ENCODE data around the gene SEMA6A. TPM values are rescaled to one million over a fixed set of nuclear protein-coding genes. Genes with fewer than 3 reads are reported as not detected.

SEMA6A gene
- total and polyA plus RNA-seq, 8 donors: 8.9 to 24.5 (median 14.1) TPM

DNA sequence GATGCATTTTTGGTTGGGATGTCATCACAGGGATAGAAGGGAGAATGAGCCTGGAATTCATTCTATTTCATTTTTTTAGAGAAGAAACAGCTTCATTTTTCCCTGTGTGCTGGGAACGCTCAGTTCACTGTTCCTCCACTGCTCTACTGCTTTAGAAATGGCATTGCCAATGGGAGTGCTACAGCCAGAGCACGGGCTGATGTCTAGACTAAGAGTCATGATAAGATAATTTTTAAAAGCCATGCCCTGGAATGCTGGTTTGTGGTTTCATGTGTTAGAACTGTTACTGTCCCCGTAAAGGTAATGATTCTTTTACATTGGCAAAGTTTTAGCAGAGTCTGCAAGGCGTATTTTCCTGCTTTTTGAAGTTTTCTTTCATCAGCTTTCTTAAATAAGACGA lies 119.6 kb downstream of the SEMA6A start:
- no peaks in the 10 kb centered on the region for H3K36me3 ChIP-seq
- no peaks in the 10 kb centered on the region for H3K9me3 ChIP-seq
- FAIRE-seq (no peak), DNase-seq (no peak), ATAC-seq (peak in 1 of 4 donors; percentile 40)
- WGBS, 2 donors: 83 to 84% methylated on average over 5 of the region's 5 CpGs
- no peaks in the 10 kb centered on the region for H3K27me3 ChIP-seq
- H3K27ac ChIP-seq: no peak overlapping the region
- H3K4me1 ChIP-seq: no peaks in the 10 kb centered on the region
- TF ChIP-seq, protein P1, sequence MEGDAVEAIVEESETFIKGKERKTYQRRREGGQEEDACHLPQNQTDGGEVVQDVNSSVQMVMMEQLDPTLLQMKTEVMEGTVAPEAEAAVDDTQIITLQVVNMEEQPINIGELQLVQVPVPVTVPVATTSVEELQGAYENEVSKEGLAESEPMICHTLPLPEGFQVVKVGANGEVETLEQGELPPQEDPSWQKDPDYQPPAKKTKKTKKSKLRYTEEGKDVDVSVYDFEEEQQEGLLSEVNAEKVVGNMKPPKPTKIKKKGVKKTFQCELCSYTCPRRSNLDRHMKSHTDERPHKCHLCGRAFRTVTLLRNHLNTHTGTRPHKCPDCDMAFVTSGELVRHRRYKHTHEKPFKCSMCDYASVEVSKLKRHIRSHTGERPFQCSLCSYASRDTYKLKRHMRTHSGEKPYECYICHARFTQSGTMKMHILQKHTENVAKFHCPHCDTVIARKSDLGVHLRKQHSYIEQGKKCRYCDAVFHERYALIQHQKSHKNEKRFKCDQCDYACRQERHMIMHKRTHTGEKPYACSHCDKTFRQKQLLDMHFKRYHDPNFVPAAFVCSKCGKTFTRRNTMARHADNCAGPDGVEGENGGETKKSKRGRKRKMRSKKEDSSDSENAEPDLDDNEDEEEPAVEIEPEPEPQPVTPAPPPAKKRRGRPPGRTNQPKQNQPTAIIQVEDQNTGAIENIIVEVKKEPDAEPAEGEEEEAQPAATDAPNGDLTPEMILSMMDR (IDR thresholded peaks at IDR 0.05): no peak
- H3K4me3 ChIP-seq: no peak overlapping the region
- intact Hi-C loops (cut with DNase I): no loop called here

DNA sequence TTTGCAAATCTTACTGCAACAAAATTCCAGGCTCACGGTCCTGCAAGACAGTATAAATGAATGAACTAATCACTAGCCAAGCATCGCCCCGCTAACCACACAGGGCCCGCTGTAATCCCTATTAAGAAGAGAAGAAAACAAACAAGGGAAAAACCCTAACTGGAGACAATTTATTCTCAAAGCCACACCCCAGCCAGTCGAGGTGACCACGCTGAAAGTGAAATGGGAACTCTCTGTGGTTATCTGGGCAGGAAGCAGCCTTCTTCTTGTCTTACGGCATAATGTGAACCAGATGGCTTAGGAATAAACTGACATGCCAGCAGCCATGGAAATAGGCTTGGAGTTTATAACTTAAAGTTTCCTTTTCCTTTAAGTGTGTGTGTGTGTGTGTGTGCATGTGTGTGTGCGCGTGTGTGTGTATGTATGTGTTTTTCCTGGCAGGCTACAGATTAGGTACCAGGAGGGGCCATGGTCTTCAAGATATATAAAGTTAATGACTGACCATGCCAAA lies 120.2 kb downstream of the SEMA6A start:
- H3K4me1 ChIP-seq: no peaks in the 10 kb centered on the region
- TF ChIP-seq, protein P1 (IDR thresholded peaks at IDR 0.05): no peak
- ATAC-seq: peak in 3 of 4 donors; percentile 31 to 63 (median 53)
- no peaks in the 10 kb centered on the region for H3K27me3 ChIP-seq
- no peak for DNase-seq
- no peak overlapping the region for H3K27ac ChIP-seq
- intact Hi-C loops (cut with DNase I): no loop called here
- FAIRE-seq: no peak
- H3K4me3 ChIP-seq: no peak overlapping the region
- H3K36me3 ChIP-seq: no peaks in the 10 kb centered on the region
- 65 to 66% methylated on average over 9 of the region's 9 CpGs for WGBS, 2 donors
- no peaks in the 10 kb centered on the region for H3K9me3 ChIP-seq

DNA sequence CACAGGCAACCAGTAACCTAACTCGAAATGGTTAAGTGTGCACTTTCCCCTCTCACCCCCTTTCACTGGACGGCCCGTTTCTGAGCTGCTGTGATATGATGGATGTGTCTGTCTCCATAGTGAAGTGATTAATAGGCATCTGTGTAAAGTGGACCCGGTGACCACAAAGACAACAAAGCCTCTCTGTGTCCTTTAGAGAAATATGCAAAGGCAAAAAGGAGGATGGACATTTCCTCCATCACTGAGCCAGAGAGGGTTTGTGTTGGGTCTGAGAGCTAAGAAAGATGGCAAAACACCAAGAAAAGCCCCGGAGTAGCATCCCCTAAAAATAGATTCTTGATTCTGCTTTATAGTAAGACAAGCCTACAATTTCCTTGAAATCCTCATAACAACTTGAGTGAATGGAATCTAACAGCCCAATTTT lies 120.6 kb downstream of the SEMA6A start:
- intact Hi-C loops (cut with DNase I): no loop called here
- Histone ChIP-seq H3K4me3 (no peak overlapping the region), H3K9me3 (no peaks in the 10 kb centered on the region), H3K27me3 (no peaks in the 10 kb centered on the region), H3K4me1 (no peaks in the 10 kb centered on the region), H3K27ac (no peak overlapping the region), H3K36me3 (no peaks in the 10 kb centered on the region)
- ATAC-seq (peak in 2 of 4 donors; percentile 31 to 37), FAIRE-seq (no peak), DNase-seq (no peak)
- TF ChIP-seq, protein P1 (IDR thresholded peaks at IDR 0.05): no peak
- WGBS, 2 donors: 43% methylated on average over 5 of the region's 5 CpGs

DNA sequence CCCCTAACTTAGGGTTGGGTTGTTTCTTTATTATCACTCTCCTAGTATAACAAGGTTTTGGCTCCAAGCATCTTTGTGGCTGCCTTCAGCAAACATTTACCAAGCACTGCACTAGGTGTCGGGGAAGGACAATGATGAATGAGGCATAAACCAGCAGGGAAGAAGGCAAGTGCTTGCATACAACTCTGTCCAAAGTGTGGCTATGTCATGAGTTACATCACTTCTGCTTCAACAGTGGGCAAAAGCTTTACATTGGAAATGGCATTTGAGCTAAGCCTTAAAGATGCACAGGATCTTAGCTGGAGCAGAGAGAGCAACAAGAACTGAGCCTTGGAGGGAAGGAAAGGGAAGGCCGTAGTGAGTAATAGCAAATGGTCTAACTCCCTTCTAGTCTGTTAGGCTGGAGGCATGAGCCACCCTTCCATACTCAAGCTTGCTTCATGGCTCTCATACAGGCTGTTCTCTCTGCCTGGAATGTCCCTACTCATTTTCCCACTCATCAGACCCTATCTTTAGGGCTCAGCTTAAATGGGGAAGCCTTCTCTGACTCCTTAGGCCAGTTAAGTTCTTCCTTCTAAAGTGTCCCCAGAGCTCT lies 121.8 kb downstream of the SEMA6A start:
- intact Hi-C loops (cut with DNase I): no loop called here
- H3K4me3 ChIP-seq: no peak overlapping the region
- DNase-seq: no peak
- no peaks in the 10 kb centered on the region for H3K36me3 ChIP-seq
- FAIRE-seq: no peak
- no peak for ATAC-seq
- H3K27me3 ChIP-seq: no peaks in the 10 kb centered on the region
- H3K9me3 ChIP-seq: no peaks in the 10 kb centered on the region
- TF ChIP-seq, protein P1 (IDR thresholded peaks at IDR 0.05): no peak
- H3K27ac ChIP-seq: no peak overlapping the region
- no peaks in the 10 kb centered on the region for H3K4me1 ChIP-seq
- WGBS, 2 donors: 77 to 83% methylated on average over 2 of the region's 2 CpGs

DNA sequence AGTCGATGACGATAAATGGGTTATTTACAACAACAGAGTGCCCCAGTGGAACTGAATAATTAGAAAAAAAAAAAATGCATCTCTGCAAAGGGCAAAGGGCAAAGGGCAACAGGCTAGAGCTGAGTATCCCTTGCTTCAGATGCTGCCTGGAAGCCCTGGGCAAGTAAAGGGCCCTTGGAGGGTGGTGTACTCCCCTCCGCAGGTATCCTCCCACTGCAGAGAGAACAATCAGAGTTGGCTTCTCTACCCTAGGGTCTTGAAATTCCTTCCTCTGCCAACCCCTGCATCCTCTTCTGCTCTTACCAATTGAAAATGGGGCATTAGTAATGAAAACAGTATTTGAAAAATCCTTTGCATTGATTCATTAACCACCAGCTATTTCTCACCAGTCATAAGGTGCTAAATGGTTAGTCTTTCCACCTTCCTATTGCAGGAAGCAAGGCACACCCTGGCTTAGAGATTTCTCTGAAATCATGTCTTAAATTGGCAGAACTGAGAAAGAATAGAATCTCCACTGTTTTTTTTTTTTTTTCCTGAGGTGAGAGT lies 122.6 kb downstream of the SEMA6A start:
- no peaks in the 10 kb centered on the region for H3K4me1 ChIP-seq
- H3K27ac ChIP-seq: no peak overlapping the region
- intact Hi-C loops (cut with DNase I): no loop called here
- no peak for DNase-seq
- H3K9me3 ChIP-seq: no peaks in the 10 kb centered on the region
- no peaks in the 10 kb centered on the region for H3K36me3 ChIP-seq
- no peak for ATAC-seq
- no peaks in the 10 kb centered on the region for H3K27me3 ChIP-seq
- FAIRE-seq: no peak
- WGBS, 2 donors: 86 to 87% methylated on average over 3 of the region's 3 CpGs
- TF ChIP-seq, protein P1 (IDR thresholded peaks at IDR 0.05): no peak
- no peak overlapping the region for H3K4me3 ChIP-seq
